Peyer's patch (tissue), 4 donors: Measurements from ENCODE around the gene FAM184B. TPM values are rescaled to one million over a fixed set of nuclear protein-coding genes. Genes with fewer than 3 reads are reported as not detected.
A peak's percentile ranks its signal among the peaks of the same experiment; 100 is the strongest.

Source experiments
- DNase-seq, 3 donors: peaks; one replicate each; pipeline ENCODE4 v3.0.0-alpha.2; 2017 to 2019
- H3K27ac ChIP-seq, 4 donors: fragments of 200-600 bp; sonication (generic); one replicate each; pipeline ENCODE4 v1.5.1; 2016 to 2019
- H3K27me3 ChIP-seq, 2 donors: fragments of 200-600 bp; sonication (generic); one replicate each; pipeline ENCODE4 v1.5.1; 2019
- H3K36me3 ChIP-seq, 3 donors: fragments of 200-600 bp; sonication (generic); one replicate each; pipeline ENCODE4 v1.5.1; 2016 to 2019
- H3K4me1 ChIP-seq, 4 donors: fragments of 200-600 bp; sonication (generic); one replicate each; pipeline ENCODE4 v1.5.1; 2016 to 2019
- H3K4me3 ChIP-seq, 4 donors: fragments of 200-600 bp; sonication (generic); 1 replicate in 3 of 4; 2 replicates in 1 of 4; pipeline ENCODE4 v1.5.1; 2016 to 2019; ENCODE audit warnings: mild to moderate bottlenecking in 1 of 4
- H3K9me3 ChIP-seq, 4 donors: fragments of 200-600 bp; sonication (generic); one replicate each; pipeline ENCODE4 v1.5.1; 2016 to 2019; ENCODE audit warnings: mild to moderate bottlenecking in 1 of 4
- CTCF ChIP-seq, 6 experiments: fragments of 450-650 bp in 4 of 6; fragments of 200-600 bp in 2 of 6; sonication (generic) in 1 of 6; IDR thresholded peaks; one replicate each; pipeline ENCODE4 v1.5.1; 2017 to 2019; ENCODE audit warnings: antibody characterized with exemption in 6 of 6, mild to moderate bottlenecking in 3 of 6, moderate library complexity in 1 of 6
- POLR2A ChIP-seq, 2 donors: fragments of 450-650 bp; IDR thresholded peaks; one replicate each; pipeline ENCODE4 v1.5.1; 2017; ENCODE audit warnings: antibody characterized with exemption in 2 of 2, mild to moderate bottlenecking in 2 of 2, moderate library complexity in 2 of 2
- total RNA-seq, 4 donors: library from RNA; depleted of rRNA; stranded (reverse); fragments of >200 nt; gene quantifications; one replicate each; pipeline ENCODE4 v1.1.0, GENCODE V29; 2016

Gene FAM184B
- total RNA-seq, 4 donors from 2014 or later, result not detected

- no peak overlapping the region for H3K4me3 ChIP-seq
- no peaks in the 10 kb centered on the region for H3K9me3 ChIP-seq
- no peaks in the 10 kb centered on the region for H3K4me1 ChIP-seq
- DNase-seq, result no peak
- TF ChIP-seq POLR2A (IDR thresholded peaks at IDR 0.05) (no peak), CTCF (IDR thresholded peaks at IDR 0.05) (no peak)
- no peaks in the 10 kb centered on the region for H3K36me3 ChIP-seq
- H3K27ac ChIP-seq, result no peak overlapping the region
- H3K27me3 ChIP-seq, result no peaks in the 10 kb centered on the region
Observed at GRCh38 chr4:17787315-17787714, 5.9 kb upstream of the FAM184B start.

- no peak overlapping the region for H3K4me3 ChIP-seq
- peaks cover 0 to 1% of the 10 kb centered on the region in 2 donors for H3K27me3 ChIP-seq
- no peak overlapping the region for H3K27ac ChIP-seq
- TF ChIP-seq POLR2A (IDR thresholded peaks at IDR 0.05) (no peak), CTCF (IDR thresholded peaks at IDR 0.05) (no peak)
- peaks cover 0 to 6% (median under 1%) of the 10 kb centered on the region in 4 donors for H3K4me1 ChIP-seq
- H3K36me3 ChIP-seq, result no peaks in the 10 kb centered on the region
- H3K9me3 ChIP-seq, result no peaks in the 10 kb centered on the region
- no peak for DNase-seq
Observed at GRCh38 chr4:17786567-17786966, 5.1 kb upstream of the FAM184B start.

- TF ChIP-seq CTCF (IDR thresholded peaks at IDR 0.05) (no peak), POLR2A (IDR thresholded peaks at IDR 0.05) (no peak)
- peaks cover 0 to 14% (median 4%) of the 10 kb centered on the region in 4 donors for H3K4me1 ChIP-seq
- DNase-seq, result no peak
- no peaks in the 10 kb centered on the region for H3K9me3 ChIP-seq
- no peak overlapping the region for H3K27ac ChIP-seq
- H3K27me3 ChIP-seq, result peaks cover 0 to 7% of the 10 kb centered on the region in 2 donors
- H3K36me3 ChIP-seq, result no peaks in the 10 kb centered on the region
- no peak overlapping the region for H3K4me3 ChIP-seq
Observed at GRCh38 chr4:17785858-17786257, 4.4 kb upstream of the FAM184B start.

- no peak for DNase-seq
- Histone ChIP-seq H3K27me3 (peaks cover 0 to 10% of the 10 kb centered on the region in 2 donors), H3K9me3 (no peaks in the 10 kb centered on the region), H3K4me3 (peak overlapping the region in 3 of 4 donors; percentile 18 to 38 (median 38)), H3K36me3 (no peaks in the 10 kb centered on the region), H3K4me1 (peaks cover 0 to 18% (median 4%) of the 10 kb centered on the region in 4 donors), H3K27ac (no peak overlapping the region)
- no peak for TF ChIP-seq POLR2A (IDR thresholded peaks at IDR 0.05)
- TF ChIP-seq CTCF (IDR thresholded peaks at IDR 0.05), result no peak
Observed at GRCh38 chr4:17780501-17781299, 721 bp downstream of the FAM184B start.

- Histone ChIP-seq H3K27ac (no peak overlapping the region), H3K36me3 (no peaks in the 10 kb centered on the region), H3K4me3 (no peak overlapping the region), H3K27me3 (peaks cover 0 to 10% of the 10 kb centered on the region in 2 donors), H3K4me1 (peaks cover 0 to 18% (median 4%) of the 10 kb centered on the region in 4 donors), H3K9me3 (no peaks in the 10 kb centered on the region)
- no peak for TF ChIP-seq CTCF (IDR thresholded peaks at IDR 0.05)
- no peak for TF ChIP-seq POLR2A (IDR thresholded peaks at IDR 0.05)
- DNase-seq, result no peak
Observed at GRCh38 chr4:17778431-17778830, 3.0 kb downstream of the FAM184B start.
